Measurements from ENCODE around the gene SPATA3.
"Not testable (repeated sequence)": the region's sequence is repeated elsewhere in the genome, so short reads cannot be mapped to it uniquely, and the experiment has no call there.

The SPATA3 gene

GRCh38 chr2:230968314-230968713 is 27.6 kb upstream of the SPATA3 start:
- not testable (repeated sequence) for DNase-seq (ENCODE audit: low read depth in 1 of 2, low spot score in 1 of 2)

- DNase-seq (ENCODE audit: low read depth in 1 of 2, low spot score in 1 of 2): no peak
Observed at GRCh38 chr2:230968921-230969658, 26.8 kb upstream of the SPATA3 start.

- DNase-seq (ENCODE audit: low read depth in 1 of 2, low spot score in 1 of 2): no peak
Observed at GRCh38 chr2:230969659-230970015, 26.3 kb upstream of the SPATA3 start.

GRCh38 chr2:230972046-230972445 is 23.9 kb upstream of the SPATA3 start:
- DNase-seq (ENCODE audit: low read depth in 1 of 2, low spot score in 1 of 2): no peak

- peak; percentile 23 to 69 for DNase-seq (ENCODE audit: low read depth in 1 of 2, low spot score in 1 of 2)
Observed at GRCh38 chr2:230974096-230974913, 21.6 kb upstream of the SPATA3 start.

DNA sequence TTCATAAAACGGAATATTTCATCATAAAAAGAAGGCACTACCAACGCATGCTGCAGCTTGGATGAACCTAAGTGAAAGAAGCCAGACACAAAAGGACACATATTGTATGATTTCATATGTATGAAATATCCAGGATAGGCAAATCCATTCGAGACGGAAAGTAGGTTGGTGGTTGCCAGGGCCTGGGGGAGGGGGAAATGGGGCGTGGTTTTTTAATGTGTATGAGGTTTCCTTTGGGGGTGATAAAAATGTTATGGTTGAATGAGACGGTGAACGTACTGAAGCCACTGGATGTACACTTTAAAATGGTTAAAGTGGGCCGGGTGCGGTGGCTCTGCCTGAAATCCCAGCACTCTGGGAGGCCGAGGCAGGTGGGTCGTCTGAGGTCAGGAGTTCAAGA is 20.0 kb upstream of the SPATA3 start:
- DNase-seq (ENCODE audit: low read depth in 1 of 2, low spot score in 1 of 2): no peak

GRCh38 chr2:230976671-230977171 is 19.2 kb upstream of the SPATA3 start:
- no peak for DNase-seq (ENCODE audit: low read depth in 1 of 2, low spot score in 1 of 2)

DNA sequence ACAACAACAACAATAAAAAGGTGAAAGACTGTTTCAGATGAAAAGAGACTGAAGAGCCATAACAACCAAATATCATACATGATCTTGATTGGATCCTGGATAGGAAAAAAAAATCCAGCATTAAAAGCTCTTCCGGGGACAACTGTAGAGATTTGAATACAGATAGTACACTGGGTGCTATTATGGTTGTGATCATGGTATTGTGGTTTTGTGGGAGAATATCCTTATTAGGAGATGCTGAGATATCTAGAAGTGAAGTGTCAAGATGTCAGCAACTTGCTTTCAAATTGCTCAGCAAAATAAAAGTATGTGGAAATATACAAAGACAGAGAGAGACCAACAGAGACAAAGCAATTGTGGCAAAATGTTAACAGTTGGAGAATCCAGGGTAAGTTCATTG is 15.5 kb upstream of the SPATA3 start:
- no peak for DNase-seq (ENCODE audit: low read depth in 1 of 2, low spot score in 1 of 2)

- DNase-seq (ENCODE audit: low read depth in 1 of 2, low spot score in 1 of 2): no peak
Observed at GRCh38 chr2:230981704-230982103, 14.2 kb upstream of the SPATA3 start.

DNA sequence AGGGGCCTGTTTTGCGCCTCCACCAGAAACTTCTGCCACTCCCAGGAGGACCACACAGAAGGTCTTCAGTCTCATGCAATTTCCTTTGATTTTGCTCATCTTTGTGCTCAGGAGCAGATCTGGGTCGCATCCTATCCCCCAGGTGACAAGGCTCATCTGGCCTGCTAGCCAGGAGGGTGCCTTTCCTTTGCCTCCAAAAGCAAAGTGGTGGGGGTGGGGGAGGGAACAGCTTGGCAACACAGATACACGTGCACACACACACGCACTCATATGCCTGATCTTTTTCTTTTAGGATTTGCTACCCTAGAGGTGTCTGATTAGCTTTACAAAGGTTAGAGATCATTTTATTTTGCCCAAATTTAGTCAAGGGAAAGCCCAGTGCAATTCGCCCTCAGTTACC is 13.8 kb upstream of the SPATA3 start:
- DNase-seq (ENCODE audit: low read depth in 1 of 2, low spot score in 1 of 2): no peak

GRCh38 chr2:230982528-230982927 is 13.4 kb upstream of the SPATA3 start:
- no peak for DNase-seq (ENCODE audit: low read depth in 1 of 2, low spot score in 1 of 2)

GRCh38 chr2:230983566-230983965 is 12.4 kb upstream of the SPATA3 start:
- DNase-seq (ENCODE audit: low read depth in 1 of 2, low spot score in 1 of 2): no peak

GRCh38 chr2:230984393-230985220 is 11.3 kb upstream of the SPATA3 start:
- peak; percentile 34 to 51 for DNase-seq (ENCODE audit: low read depth in 1 of 2, low spot score in 1 of 2)

GRCh38 chr2:230985519-230986231 is 10.2 kb upstream of the SPATA3 start:
- DNase-seq (ENCODE audit: low read depth in 1 of 2, low spot score in 1 of 2): no peak

GRCh38 chr2:230986520-230987136 is 9.3 kb upstream of the SPATA3 start:
- no peak for DNase-seq (ENCODE audit: low read depth in 1 of 2, low spot score in 1 of 2)

- DNase-seq (ENCODE audit: low read depth in 1 of 2, low spot score in 1 of 2): peak; percentile 74 to 75
Observed at GRCh38 chr2:230987137-230988020, 8.5 kb upstream of the SPATA3 start.

DNA sequence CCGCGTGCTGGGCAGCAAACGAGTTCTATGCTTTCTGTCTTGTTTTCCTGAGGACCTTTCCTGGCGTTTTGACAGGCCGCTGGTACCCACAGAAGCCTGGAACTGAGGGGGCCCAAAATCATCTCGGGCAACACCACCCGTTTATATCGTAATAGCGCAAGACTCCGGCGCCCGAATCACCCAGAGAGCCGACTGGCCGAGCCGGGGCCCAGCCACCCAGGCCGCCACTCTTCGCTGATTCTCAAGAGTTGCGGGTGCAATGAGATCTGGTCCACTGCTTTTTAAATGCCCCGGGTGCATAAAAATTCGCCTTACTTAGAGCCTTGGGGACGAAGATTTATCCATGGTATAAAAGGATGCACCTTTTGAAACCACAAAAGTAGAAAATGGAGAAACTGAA is 6.2 kb upstream of the SPATA3 start:
- no peak for DNase-seq (ENCODE audit: low read depth in 1 of 2, low spot score in 1 of 2)

- no peak for DNase-seq (ENCODE audit: low read depth in 1 of 2, low spot score in 1 of 2)
Observed at GRCh38 chr2:230990131-230990898, 5.6 kb upstream of the SPATA3 start.

GRCh38 chr2:230990899-230991150 is 5.1 kb upstream of the SPATA3 start:
- no peak for DNase-seq (ENCODE audit: low read depth in 1 of 2, low spot score in 1 of 2)
